GM21367 (cell line): Measurements from ENCODE around the gene TRIM33.
A peak's percentile ranks its signal among the peaks of the same experiment; 100 is the strongest.

Experiments
- ATAC-seq: cut with Tn5 transposase; IDR thresholded peaks from one replicate; pipeline ENCODE4 v1.9.1; 2021; ENCODE audit not compliant: unreplicated experiment

Gene TRIM33

DNA sequence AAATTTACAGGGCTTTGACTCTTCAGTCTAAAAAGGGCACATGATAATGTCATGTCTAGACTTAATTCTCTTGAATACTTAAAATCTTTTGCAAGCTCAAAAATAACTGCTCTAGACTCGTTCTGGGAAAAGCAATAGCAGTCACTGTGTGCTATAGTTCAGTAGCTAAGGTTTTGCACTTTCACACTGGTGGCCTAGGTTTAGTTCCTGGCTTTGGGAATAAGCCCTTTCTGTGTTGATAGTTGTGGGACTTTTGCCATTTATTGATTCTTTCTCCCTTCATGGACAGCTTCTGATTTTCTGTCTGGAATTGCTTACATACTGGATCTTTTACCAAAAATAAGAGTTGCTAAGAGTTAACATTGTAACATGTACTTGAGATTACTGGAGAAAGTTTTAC lies 151.2 kb downstream of the TRIM33 start:
- ATAC-seq, result no peak

DNA sequence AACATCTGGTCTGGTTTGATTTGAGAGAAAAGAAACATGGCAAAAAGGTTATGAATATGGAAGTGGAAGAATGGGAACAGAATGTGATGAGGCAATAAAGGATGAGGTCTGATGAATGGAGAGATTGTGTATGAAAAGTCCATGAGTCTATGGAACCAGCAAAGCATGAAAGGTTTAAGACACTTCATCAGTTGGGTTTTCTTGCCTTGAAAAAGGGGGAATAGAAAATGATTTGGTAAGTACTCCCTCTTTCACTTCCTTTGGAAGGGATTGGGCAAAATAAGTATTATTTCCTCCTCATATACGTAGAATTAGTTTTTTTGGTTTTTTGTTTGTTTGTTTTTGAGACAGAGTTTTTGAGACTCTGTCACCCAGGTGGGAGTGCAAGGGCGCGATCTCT lies 155.8 kb downstream of the TRIM33 start:
- ATAC-seq, result no peak

GRCh38 chr1:114353262-114353661 lies 157.7 kb downstream of the TRIM33 start:
- no peak for ATAC-seq

DNA sequence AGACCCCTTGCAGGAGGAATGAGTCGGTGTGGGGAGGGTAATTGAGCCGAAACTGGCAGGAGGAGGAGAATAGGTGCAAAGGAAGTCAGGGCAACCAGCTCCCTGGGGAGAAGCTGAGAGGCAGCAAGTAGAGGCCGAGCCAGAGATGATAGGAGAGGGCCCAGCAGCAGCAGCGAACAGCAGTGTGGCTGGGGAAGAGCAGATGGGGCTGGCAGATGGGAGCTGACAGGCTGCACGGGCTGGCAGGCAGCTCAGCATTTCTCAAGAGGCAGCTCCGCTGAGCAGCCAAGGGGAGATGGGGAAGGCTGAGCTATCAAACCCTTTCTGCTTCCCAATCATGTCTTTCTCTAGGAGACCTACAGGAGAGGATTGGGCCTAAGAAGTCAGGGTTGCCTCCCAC lies 158.2 kb downstream of the TRIM33 start:
- ATAC-seq, result no peak

DNA sequence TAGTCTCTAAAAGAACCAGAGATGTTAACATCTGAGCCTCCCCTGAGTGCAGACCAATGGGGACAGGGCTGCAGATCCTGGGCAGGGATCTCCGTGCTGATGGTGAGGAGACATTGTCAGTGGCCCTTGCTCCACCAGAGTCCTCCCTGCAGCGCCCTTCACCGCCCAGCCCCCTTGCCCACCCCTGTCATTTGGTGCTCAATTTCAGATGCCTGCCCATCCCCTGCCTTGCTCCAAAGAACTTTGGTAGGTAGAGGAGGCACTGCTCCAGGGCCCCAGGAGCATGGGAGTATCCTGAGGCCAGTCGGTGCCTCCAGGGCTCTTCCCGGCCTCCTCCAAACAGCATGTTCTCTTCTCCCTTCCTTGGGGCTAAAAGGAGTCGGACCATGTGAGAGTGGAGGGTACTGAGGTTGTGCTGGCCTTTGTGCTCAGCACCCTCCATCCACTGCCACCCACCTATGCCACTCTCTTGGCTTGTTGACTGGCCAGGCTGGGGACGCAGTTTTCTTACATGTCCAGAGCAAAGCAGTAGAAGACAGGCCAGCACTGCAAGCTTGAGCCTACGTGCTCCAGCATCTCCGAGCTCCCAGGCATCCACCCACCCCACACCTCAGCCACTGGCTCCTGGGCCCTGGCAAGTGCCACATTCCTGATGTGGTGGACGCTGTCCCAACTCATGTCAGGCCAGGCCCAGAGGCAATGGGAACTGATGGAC lies 160.1 kb downstream of the TRIM33 start:
- ATAC-seq, result no peak

DNA sequence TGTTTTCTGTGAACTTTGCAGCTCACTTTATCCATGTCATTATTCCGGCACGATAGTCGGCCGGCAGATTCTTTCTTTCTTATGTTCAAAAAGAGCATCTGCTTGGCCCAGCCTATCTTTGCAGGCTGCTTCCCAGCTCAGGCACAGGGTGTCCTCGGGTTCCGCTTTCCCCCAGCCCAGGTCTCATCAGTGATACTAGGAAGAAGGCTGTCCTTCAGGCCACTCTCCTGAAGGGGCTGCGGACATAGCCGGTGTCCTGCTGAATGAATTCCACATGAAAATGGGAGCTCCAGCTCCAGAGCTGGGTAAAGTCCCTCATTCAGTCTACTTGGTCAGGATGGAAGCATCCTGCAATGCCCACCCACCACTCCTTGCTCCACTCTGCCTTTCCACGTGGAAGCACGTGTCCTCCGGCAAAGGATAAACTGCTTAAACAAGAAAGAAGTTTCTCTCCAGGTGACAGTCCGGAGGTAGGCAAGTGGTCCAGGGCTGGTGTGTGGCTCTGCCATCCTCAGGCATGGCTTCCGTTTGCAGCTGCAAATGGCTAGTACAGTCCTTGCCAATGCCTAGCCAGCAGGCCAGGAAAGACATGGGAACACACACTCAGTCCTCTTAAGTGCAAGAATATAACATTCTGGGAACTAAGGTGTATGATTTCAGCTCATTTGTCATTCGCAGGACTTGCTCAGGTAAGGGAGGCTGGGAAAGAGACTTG lies 161.0 kb downstream of the TRIM33 start:
- ATAC-seq, result no peak

DNA sequence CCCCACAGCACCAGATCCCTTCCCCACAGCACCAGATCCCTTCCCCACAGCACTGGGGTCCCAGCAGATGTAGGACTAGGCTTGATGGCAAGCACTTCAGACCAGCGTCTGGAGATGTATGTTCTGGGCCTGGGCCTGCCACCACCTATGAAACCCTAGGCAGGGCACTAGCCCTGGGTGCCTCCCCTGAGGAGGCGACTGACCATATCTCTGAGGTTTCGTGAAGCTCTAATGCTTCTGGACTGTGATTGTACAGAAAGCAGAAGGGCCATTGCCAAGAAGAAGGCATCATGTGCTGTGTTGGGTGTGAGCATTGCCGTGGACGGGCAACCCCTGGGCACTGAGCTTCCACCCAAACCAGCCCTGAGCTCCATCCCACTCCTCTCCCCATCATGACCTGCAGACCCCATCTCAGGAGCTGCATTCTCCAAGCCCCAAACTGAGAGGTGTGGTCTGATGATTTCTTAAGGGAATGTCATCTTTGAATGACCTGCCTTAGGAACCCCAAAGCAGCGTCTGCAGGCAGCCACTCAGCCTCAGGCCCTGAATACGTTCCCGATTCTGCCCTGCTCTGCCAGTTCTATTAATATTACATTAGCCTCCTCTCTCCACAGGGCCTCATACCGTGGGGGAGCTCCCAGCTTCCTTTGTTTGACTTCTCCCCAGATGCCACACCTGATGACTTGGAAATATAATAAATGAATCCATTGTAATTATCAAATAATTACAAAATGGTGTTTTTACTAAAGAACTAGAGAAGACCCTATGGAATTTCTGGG lies 163.4 kb downstream of the TRIM33 start:
- ATAC-seq, result no peak

- ATAC-seq, result peak; percentile 99
Observed at GRCh38 chr1:114346480-114347029, 164.4 kb downstream of the TRIM33 start.

DNA sequence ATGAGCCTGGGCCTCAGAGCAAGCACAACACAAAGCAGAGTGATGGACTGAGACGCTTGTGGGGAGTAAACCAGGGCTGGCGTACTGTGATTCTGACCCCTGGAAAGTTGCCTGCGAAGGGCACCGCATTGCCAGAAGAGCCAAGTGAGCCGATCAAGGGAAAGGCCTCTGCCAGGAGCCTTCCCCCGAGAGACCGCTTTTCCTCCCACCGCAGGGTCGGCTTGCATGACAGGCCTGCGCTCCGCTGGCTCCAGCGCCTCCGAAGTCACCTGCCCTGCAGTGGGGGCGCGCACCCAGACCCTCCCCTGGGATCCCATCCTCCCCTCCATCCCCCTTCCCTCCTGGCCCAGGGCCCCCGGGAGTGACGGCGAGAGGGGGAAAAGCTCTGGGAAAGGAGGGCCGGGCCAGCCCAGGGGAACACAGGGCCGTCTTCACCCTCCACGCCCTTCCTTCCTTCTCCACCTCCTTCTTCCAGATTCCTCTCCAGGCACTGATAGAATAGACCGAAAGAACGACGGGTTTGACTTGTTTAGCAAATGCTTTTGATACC lies 165.0 kb downstream of the TRIM33 start:
- ATAC-seq, result peak; percentile 23

- ATAC-seq, result no peak
Observed at GRCh38 chr1:114344656-114345055, 166.3 kb downstream of the TRIM33 start.
